Ishikawa (cell line): ENCODE measurements around the gene KLHL35.
A peak's percentile ranks its signal among the peaks of the same experiment; 100 is the strongest.

ENCODE experiments used
- CEBPB ChIP-seq: IDR thresholded peaks from 2 replicates; pipeline ENCODE4 v1.6.1; 2012
- CREB1 ChIP-seq: IDR thresholded peaks from 2 replicates; pipeline ENCODE4 v1.6.1; 2012; ENCODE audit warnings: low read depth
- EP300 ChIP-seq: IDR thresholded peaks from 2 replicates; pipeline ENCODE4 v1.6.1; 2012; ENCODE audit warnings: borderline replicate concordance
- FOXM1 ChIP-seq: IDR thresholded peaks from 2 replicates; pipeline ENCODE4 v1.6.1; 2012; ENCODE audit warnings: low read depth, borderline replicate concordance
- MAX ChIP-seq: IDR thresholded peaks from 2 replicates; pipeline ENCODE4 v1.6.1; 2012
- NFIC ChIP-seq: IDR thresholded peaks from 2 replicates; pipeline ENCODE4 v1.6.1; 2012
- RAD21 ChIP-seq: IDR thresholded peaks from 2 replicates; pipeline ENCODE4 v1.6.1; 2012; ENCODE audit warnings: low read depth
- REST ChIP-seq: IDR thresholded peaks from 2 replicates; pipeline ENCODE4 v1.6.1; 2012; ENCODE audit warnings: low read depth, mild to moderate bottlenecking
- TAF1 ChIP-seq: IDR thresholded peaks from 2 replicates; pipeline ENCODE4 v1.6.1; 2012; ENCODE audit warnings: low read depth, mild to moderate bottlenecking
- USF1 ChIP-seq: IDR thresholded peaks from 2 replicates; pipeline ENCODE4 v1.6.1; 2012
- YY1 ChIP-seq: IDR thresholded peaks from 2 replicates; pipeline ENCODE4 v1.6.1; 2012; ENCODE audit warnings: low read depth
- ZBTB7A ChIP-seq: IDR thresholded peaks from 2 replicates; pipeline ENCODE4 v1.6.1; 2012; ENCODE audit warnings: low read depth

- TF ChIP-seq MAX (0 out of 2 replicates have a peak, but pooled peaks have one; percentile 45), REST (no peak), RAD21 (no peak), YY1 (no peak), EP300 (no peak), USF1 (peak; percentile 69), CREB1 (no peak), ZBTB7A (no peak), FOXM1 (no peak), CEBPB (no peak), TAF1 (no peak), NFIC (peak; percentile 90)
Observed at GRCh38 chr11:75475767-75476650, 43.0 kb upstream of the KLHL35 start.
